A673 (cell line): ENCODE data around the gene CCL7.

Source experiments
- CTCF ChIP-seq: fragments of 300-800, 200-600 bp; sonication (generic); conservative IDR thresholded peaks from 2 replicates; pipeline ENCODE4 v1.5.1; 2017; ENCODE audit warnings: low read depth, mild to moderate bottlenecking, antibody characterized with exemption, low read length, moderate library complexity, mixed read lengths
- EZH2 ChIP-seq: fragments of 200-600 bp; sonication (generic); IDR thresholded peaks from 2 replicates; pipeline ENCODE4 v1.6.1; 2017; ENCODE audit warnings: borderline replicate concordance, low read depth, mild to moderate bottlenecking, mixed read lengths, antibody characterized with exemption, low read length; ENCODE audit not compliant: poor library complexity, severe bottlenecking

- TF ChIP-seq CTCF (no peak), EZH2 (no peak)
Observed at GRCh38 chr17:34253139-34253525, 16.9 kb upstream of the CCL7 start.
